Stomach (tissue), 4 donors: ENCODE results near the gene COX6B2.

Source experiments
- EP300 ChIP-seq: sonication (generic); formaldehyde crosslinking; IDR thresholded peaks from one replicate; pipeline ENCODE4 v1.6.1; 2017; ENCODE audit warnings: antibody characterized with exemption
- POLR2A ChIP-seq, 4 donors: fragments of 450-650 bp; IDR thresholded peaks; one replicate each; pipeline ENCODE4 v1.6.1; 2016; ENCODE audit warnings: antibody characterized with exemption in 4 of 4, control low read depth in 2 of 4, mild to moderate bottlenecking in 1 of 4, moderate library complexity in 1 of 4
- POLR2AphosphoS5 ChIP-seq, 3 donors: sonication (generic); formaldehyde crosslinking; IDR thresholded peaks; one replicate each; pipeline ENCODE4 v1.6.1; 2016; ENCODE audit warnings: antibody characterized with exemption in 3 of 3
- TF ChIP-seq, protein P1 (sequence below), 7 experiments: fragments of 450-650 bp in 4 of 7; fragments of 200-600 bp in 3 of 7; sonication (generic) in 3 of 7; IDR thresholded peaks; one replicate each; pipeline ENCODE4 v1.5.1; 2016 to 2019; ENCODE audit warnings: antibody characterized with exemption in 7 of 7, control low read depth in 2 of 7, mild to moderate bottlenecking in 1 of 7

DNA sequence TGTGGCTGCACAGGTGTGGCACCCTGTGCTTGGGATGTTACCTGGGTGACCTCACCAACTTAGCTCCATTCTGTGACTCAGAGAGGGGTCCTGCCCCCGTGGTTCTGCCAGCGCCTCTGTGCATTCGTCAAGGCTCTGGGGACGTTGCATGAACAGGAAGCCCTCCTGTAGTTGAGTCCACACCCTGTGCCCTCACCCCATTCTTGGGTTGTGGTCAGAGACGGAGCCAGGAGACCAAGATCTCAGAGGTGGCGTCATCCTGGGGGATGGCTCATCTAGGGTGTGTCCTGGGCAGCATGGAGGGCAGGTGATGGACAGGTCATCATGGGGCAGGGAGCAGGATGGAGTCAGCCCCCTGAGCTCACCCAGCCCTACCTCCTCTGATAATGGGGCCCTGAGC lies 2.5 kb downstream of the COX6B2 start:
- TF ChIP-seq, protein P1, sequence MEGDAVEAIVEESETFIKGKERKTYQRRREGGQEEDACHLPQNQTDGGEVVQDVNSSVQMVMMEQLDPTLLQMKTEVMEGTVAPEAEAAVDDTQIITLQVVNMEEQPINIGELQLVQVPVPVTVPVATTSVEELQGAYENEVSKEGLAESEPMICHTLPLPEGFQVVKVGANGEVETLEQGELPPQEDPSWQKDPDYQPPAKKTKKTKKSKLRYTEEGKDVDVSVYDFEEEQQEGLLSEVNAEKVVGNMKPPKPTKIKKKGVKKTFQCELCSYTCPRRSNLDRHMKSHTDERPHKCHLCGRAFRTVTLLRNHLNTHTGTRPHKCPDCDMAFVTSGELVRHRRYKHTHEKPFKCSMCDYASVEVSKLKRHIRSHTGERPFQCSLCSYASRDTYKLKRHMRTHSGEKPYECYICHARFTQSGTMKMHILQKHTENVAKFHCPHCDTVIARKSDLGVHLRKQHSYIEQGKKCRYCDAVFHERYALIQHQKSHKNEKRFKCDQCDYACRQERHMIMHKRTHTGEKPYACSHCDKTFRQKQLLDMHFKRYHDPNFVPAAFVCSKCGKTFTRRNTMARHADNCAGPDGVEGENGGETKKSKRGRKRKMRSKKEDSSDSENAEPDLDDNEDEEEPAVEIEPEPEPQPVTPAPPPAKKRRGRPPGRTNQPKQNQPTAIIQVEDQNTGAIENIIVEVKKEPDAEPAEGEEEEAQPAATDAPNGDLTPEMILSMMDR (IDR thresholded peaks at IDR 0.05) = no peak
- TF ChIP-seq POLR2A (IDR thresholded peaks at IDR 0.05) (no peak), POLR2AphosphoS5 (IDR thresholded peaks at IDR 0.05) (no peak), EP300 (no peak)
